IMR-90 (cell line): ENCODE results near the gene GTPBP4. TPM values are rescaled to one million over a fixed set of nuclear protein-coding genes. Genes with fewer than 3 reads are reported as not detected.

Experiments
- ATAC-seq: fragments of 200-7000 bp; cut with Tn5 transposase; 2 replicates; pipeline ENCODE4 v1.9.1; 2020; ENCODE audit warnings: low read depth, mild to moderate bottlenecking, moderate library complexity
- BruUV-seq: library from RNA; stranded (reverse); fragments of 400-500 nt; replicated peaks from 2 replicates; lab custom pipeline; 2021; lab: Mats Ljungman, UMichigan
- CTCF ChIA-PET: fragments of 300-600 bp; formaldehyde crosslinking; extraction: SDS; loops from one replicate; lab custom pipeline; 2021; ENCODE audit warnings: antibody characterized with exemption; lab: Yijun Ruan, JAX
- POLR2A ChIA-PET: fragments of 300-600 bp; sonication (Branson Sonifier 250); formaldehyde crosslinking; loops from one replicate; lab custom pipeline; 2022; ENCODE audit warnings: antibody characterized with exemption; ENCODE audit not compliant: unreplicated experiment; lab: Charles Lee
- DNase-seq: peaks from one replicate; pipeline ENCODE4 v3.0.0; 2013
- H2AFZ ChIP-seq: replicated peaks from 2 replicates; pipeline ENCODE3; 2013; ENCODE audit warnings: low read length, mild to moderate bottlenecking; ENCODE audit not compliant: poor library complexity
- H2AK5ac ChIP-seq: 2 replicates; pipeline ENCODE4 v1.6.1; 2013; ENCODE audit warnings: low read depth, low read length, inconsistent platforms
- H2AK9ac ChIP-seq: replicated peaks from 2 replicates; pipeline ENCODE3; 2013; ENCODE audit warnings: mild to moderate bottlenecking, low read depth, low read length, moderate library complexity; ENCODE audit not compliant: poor library complexity
- H2BK120ac ChIP-seq: 2 replicates; pipeline ENCODE4 v1.6.1; 2013; ENCODE audit warnings: low read depth, low read length, inconsistent platforms
- H2BK15ac ChIP-seq: 3 replicates; pipeline ENCODE4 v1.6.1; 2013; ENCODE audit warnings: low read depth, low read length, inconsistent platforms
- H2BK20ac ChIP-seq: 2 replicates; pipeline ENCODE4 v1.6.1; 2013; ENCODE audit warnings: low read depth, mild to moderate bottlenecking, inconsistent platforms, low read length, moderate library complexity
- H2BK5ac ChIP-seq: 2 replicates; pipeline ENCODE4 v1.6.1; 2013; ENCODE audit warnings: mild to moderate bottlenecking, low read depth, low read length, inconsistent platforms; ENCODE audit not compliant: poor library complexity, severe bottlenecking
- H3K14ac ChIP-seq: replicated peaks from 2 replicates; pipeline ENCODE4 v1.6.1; 2013; ENCODE audit warnings: low read depth, low read length, inconsistent platforms
- H3K18ac ChIP-seq: 2 replicates; pipeline ENCODE4 v1.6.1; 2013; ENCODE audit warnings: low read depth, low read length, control low read depth
- H3K23ac ChIP-seq: 2 replicates; pipeline ENCODE4 v1.6.1; 2013; ENCODE audit warnings: low read depth, low read length, inconsistent platforms
- H3K27ac ChIP-seq: 2 replicates; pipeline ENCODE4 v1.5.1; 2013; ENCODE audit warnings: mild to moderate bottlenecking, control low read depth, low read length; ENCODE audit not compliant: insufficient read depth
- H3K27me3 ChIP-seq: 2 replicates; pipeline ENCODE4 v1.6.1; 2013; ENCODE audit warnings: low read length; ENCODE audit not compliant: control insufficient read depth, insufficient read depth
- H3K36me3 ChIP-seq: 2 replicates; pipeline ENCODE4 v1.6.1; 2013; ENCODE audit warnings: low read length, mixed read lengths; ENCODE audit not compliant: control insufficient read depth, insufficient read depth
- H3K4ac ChIP-seq: 2 replicates; pipeline ENCODE4 v1.6.1; 2013; ENCODE audit warnings: low read depth, low read length, inconsistent platforms
- H3K4me1 ChIP-seq: 2 replicates; pipeline ENCODE4 v1.6.1; 2013; ENCODE audit warnings: low read length, mixed read lengths; ENCODE audit not compliant: control insufficient read depth, insufficient read depth
- H3K4me2 ChIP-seq: 2 replicates; pipeline ENCODE4 v1.6.1; 2013; ENCODE audit warnings: low read depth, mild to moderate bottlenecking, control low read depth, low read length, moderate library complexity
- H3K4me3 ChIP-seq: 2 replicates; pipeline ENCODE4 v1.5.1; 2013; ENCODE audit warnings: low read depth, mild to moderate bottlenecking, control low read depth, low read length, moderate library complexity; ENCODE audit not compliant: insufficient read depth
- H3K56ac ChIP-seq: 2 replicates; pipeline ENCODE4 v1.6.1; 2013; ENCODE audit warnings: low read length, inconsistent platforms; ENCODE audit not compliant: insufficient read depth; ENCODE audit errors: extremely low read depth
- H3K79me1 ChIP-seq, 2 experiments: 2 replicates each; pipeline ENCODE4 v1.6.1; 2013; ENCODE audit warnings: low read length in 2 of 2, inconsistent platforms in 1 of 2, low read depth in 1 of 2
- H3K9ac ChIP-seq: 2 replicates; pipeline ENCODE4 v1.6.1; 2013; ENCODE audit warnings: low read depth, low read length, control low read depth
- H3K9me1 ChIP-seq: 2 replicates; pipeline ENCODE4 v1.6.1; 2013; ENCODE audit warnings: low read length, inconsistent platforms; ENCODE audit not compliant: insufficient read depth
- H3K9me3 ChIP-seq: 2 replicates; pipeline ENCODE4 v1.6.1; 2013; ENCODE audit warnings: low read length; ENCODE audit not compliant: control insufficient read depth, insufficient read depth
- H4K20me1 ChIP-seq: 2 replicates; pipeline ENCODE4 v1.6.1; 2013; ENCODE audit warnings: low read length, inconsistent platforms; ENCODE audit not compliant: insufficient read depth
- H4K5ac ChIP-seq: 2 replicates; pipeline ENCODE4 v1.6.1; 2013; ENCODE audit warnings: mild to moderate bottlenecking, low read depth, low read length, control low read depth
- H4K8ac ChIP-seq, 2 experiments: 2 replicates each; pipeline ENCODE4 v1.6.1; 2013; ENCODE audit warnings: low read depth in 2 of 2, low read length in 2 of 2, control low read depth in 1 of 2, inconsistent platforms in 1 of 2
- H4K91ac ChIP-seq: 2 replicates; pipeline ENCODE4 v1.6.1; 2013; ENCODE audit warnings: low read depth, low read length, inconsistent platforms; ENCODE audit not compliant: insufficient read depth
- FOS ChIP-seq: fragments of 150-350 bp; IDR thresholded peaks from 2 replicates; pipeline ENCODE4 v1.6.1; 2016; ENCODE audit warnings: low read depth, low read length
- MAZ ChIP-seq: IDR thresholded peaks from 2 replicates; pipeline ENCODE4 v1.6.1; 2012; ENCODE audit warnings: low read depth, mild to moderate bottlenecking, low read length, improper control_type of control experiment, moderate library complexity, borderline replicate concordance
- RCOR1 ChIP-seq: IDR thresholded peaks from 2 replicates; pipeline ENCODE4 v1.6.1; 2012; ENCODE audit warnings: mild to moderate bottlenecking, low read length, improper control_type of control experiment; ENCODE audit not compliant: insufficient replicate concordance
- RFX5 ChIP-seq: IDR thresholded peaks from 2 replicates; pipeline ENCODE4 v1.8.0; 2012; ENCODE audit warnings: low read depth, mild to moderate bottlenecking, low read length, moderate library complexity
- WGBS, 2 experiments: methylation state at CpG; one replicate each; pipeline versions ENCODE4 v1.1.5 to v1.1.7; 2013; ENCODE audit warnings: missing lambda C conversion rate in 2 of 2; ENCODE audit not compliant: insufficient read length in 1 of 2; ENCODE audit errors: extremely low coverage in 2 of 2; 5-methylcytosine and 5-hydroxymethylcytosine counted together
- dilution Hi-C: fragments of 300-500 bp; cut with HindIII; formaldehyde crosslinking; loops from one replicate; pipeline ENCODE4 v1.14.3; 2018; ENCODE audit warnings: low sequenced_read_pairs; ENCODE audit not compliant: unreplicated experiment
- in situ Hi-C: fragments of 300-500 bp; cut with MboI; formaldehyde crosslinking; loops from 3 replicates; pipeline ENCODE4 v1.14.3; 2019; ENCODE audit warnings: low sequenced_read_pairs, inconsistent platforms, mixed read lengths
- intact Hi-C: fragments of 100-400 bp; cut with micrococcal nuclease; formaldehyde crosslinking; loops from 2 replicates; pipeline ENCODE4 v1.10.0; 2022
- polyA plus RNA-seq, 3 experiments: library from polyadenylated mRNA; depleted of rRNA; stranded (reverse); fragments of >200 nt; gene quantifications; 2 replicates each; pipeline ENCODE4 v1.2.3, GENCODE V29; 2012; ENCODE audit warnings: low replicate concordance in 1 of 3
- total RNA-seq: library from RNA; depleted of rRNA; stranded (reverse); fragments of >200 nt; gene quantifications from 2 replicates; pipeline ENCODE4 v1.2.3, GENCODE V29; 2012

The GTPBP4 gene
- total and polyA plus RNA-seq, 2 of the 4 experiments (the other 2 are of a cell fraction), result 46.2 to 48.6 TPM

DNA sequence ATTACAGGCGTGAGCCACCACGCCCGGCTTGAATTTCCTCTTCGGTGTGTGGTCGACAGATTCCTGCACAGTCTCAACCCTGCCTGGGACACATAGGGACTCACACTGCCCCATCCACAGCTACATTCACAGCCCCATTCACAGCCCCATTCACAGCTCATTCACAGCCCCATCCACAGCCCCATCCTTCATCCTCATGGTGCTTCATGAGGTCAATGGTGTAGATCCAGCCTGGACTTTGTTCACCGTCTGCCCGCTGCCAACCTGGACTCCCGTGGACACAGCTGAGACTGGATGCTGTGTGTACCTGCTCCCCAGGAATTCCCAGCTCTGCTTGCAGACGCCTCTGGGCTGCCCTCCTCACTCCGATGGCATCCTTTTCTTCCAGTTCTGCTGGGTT, 32.2 kb downstream of the GTPBP4 start:
- Histone ChIP-seq H3K56ac (no peak overlapping the region), H2BK5ac (no peak overlapping the region), H3K27ac (no peak overlapping the region), H3K14ac (no peak overlapping the region), H2BK15ac (no peak overlapping the region), H3K4me1 (no peaks in the 10 kb centered on the region), H3K4me3 (no peak overlapping the region), H3K4me2 (no peak overlapping the region), H3K36me3 (peaks cover 34% of the 10 kb centered on the region), H2BK120ac (no peak overlapping the region), H3K9me3 (no peaks in the 10 kb centered on the region), H4K91ac (no peak overlapping the region), H3K27me3 (no peaks in the 10 kb centered on the region), H4K5ac (no peak overlapping the region), H3K79me1 (peaks cover 7 to 10% of the 10 kb centered on the region in 2 experiments; a peak in 1 of 4 replicates), H3K23ac (no peak overlapping the region), H3K18ac (no peak overlapping the region), H4K20me1 (peaks cover 3% of the 10 kb centered on the region; the same call in 1 of the 2 replicates), H3K4ac (no peak overlapping the region), H2AK9ac (no peak overlapping the region), H3K9me1 (no peaks in the 10 kb centered on the region), H4K8ac (no peak overlapping the region), H2AFZ (no peak overlapping the region), H2BK20ac (no peak overlapping the region), H3K9ac (no peak overlapping the region), H2AK5ac (no peak overlapping the region)
- no peak for DNase-seq
- WGBS, 2 experiments, result 95% methylated on average over 8 of the region's 10 CpGs; no CpG with 5 or more reads in 1 of the 2 experiments
- dilution Hi-C loops (no loop called here), intact Hi-C loops (no loop called here), in situ Hi-C loops (no loop called here)
- no TSS peak for BruUV-seq
- CTCF ChIA-PET, result interaction anchor here (0.9 kb wide), 1 partner anchor 12 kb away, joined by 3 read pairs; no protein-coding TSS in a partner anchor
- ATAC-seq, result peak; percentile 36; the same call in 1 of the 2 replicates
- TF ChIP-seq RFX5, result no peak
- no peak for TF ChIP-seq FOS
- no peak for TF ChIP-seq MAZ
- TF ChIP-seq RCOR1, result no peak
- POLR2A ChIA-PET, result no interaction called here
